HG03064 (cell line): ENCODE measurements around the gene BFSP2.

Experiments
- ATAC-seq: cut with Tn5 transposase; IDR thresholded peaks from one replicate; pipeline ENCODE4 v1.9.1; 2021; ENCODE audit warnings: low read depth; ENCODE audit not compliant: unreplicated experiment

BFSP2 gene

DNA sequence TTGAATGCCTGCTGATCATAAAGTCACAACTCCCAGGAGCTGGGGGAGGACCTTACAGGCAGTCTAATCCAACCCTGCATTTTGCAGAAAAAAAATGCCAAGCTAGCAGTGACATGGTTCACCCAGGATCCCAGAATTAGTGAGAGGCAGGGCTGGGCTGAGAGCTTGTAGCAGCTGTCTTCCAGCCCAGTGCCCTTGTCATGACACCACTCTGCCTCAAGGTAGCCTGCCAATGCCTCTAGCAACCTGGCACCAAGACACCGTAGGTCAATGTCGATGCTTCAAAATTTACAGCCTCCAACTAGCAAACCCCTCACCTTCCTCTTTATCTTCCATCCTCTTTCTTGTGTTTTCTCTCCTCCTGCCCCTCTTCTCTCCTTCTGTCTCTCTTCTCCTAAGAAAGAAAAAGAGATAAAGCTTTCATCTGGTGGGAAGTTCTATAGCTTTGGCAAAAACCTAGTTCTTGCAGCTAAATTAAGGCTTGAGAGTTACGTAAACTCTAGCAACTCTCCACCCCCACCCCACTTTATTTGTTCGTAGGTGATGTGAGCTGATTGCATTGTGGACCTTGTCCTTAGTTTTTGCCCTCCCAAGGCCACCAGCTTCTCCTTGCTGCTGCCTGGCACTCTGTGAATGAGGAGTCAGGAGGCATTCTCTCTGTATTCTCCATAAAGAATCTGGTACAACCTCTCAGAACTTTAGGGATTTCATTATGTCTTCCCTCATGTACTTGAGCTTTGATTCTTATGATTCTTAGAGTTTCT lies 18.3 kb upstream of the BFSP2 start:
- ATAC-seq = no peak

DNA sequence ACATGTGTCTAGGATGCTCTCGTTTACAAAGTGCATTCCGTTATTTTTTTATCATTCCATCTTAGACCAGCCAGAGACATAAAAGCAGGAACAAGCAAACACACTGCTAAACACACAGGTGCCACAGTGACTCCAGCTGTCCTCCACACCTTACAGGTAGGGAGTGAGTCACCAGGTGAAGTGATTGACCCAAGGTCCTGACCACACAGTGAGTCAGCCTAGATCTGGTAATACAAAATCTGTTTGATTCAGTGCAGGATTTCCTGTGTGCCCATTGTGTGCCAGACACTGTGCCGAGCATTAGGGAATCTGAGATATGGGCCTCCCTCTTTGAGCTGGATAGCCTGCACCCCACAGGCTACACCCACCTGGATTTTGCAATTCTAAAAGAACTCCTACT lies 16.7 kb upstream of the BFSP2 start:
- no peak for ATAC-seq

DNA sequence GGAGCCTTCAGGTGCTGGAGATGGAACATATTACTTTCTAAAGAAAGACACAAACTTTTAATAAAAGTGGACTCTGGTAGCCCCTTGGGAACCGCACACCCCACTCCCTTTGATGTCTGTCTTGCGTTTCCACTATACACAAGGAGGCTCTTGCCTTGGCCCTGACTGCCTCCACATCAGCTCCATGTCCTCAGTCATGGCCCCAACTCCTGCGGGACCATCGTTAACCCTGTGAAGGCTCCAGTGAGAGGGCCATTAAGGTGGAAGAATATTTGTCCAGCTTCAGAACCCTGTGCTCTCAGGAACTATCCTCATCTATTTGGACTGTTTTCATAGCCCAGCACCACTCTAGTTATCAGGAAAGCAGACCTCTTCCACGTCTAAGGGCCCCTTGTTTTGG lies 16.1 kb upstream of the BFSP2 start:
- no peak for ATAC-seq

DNA sequence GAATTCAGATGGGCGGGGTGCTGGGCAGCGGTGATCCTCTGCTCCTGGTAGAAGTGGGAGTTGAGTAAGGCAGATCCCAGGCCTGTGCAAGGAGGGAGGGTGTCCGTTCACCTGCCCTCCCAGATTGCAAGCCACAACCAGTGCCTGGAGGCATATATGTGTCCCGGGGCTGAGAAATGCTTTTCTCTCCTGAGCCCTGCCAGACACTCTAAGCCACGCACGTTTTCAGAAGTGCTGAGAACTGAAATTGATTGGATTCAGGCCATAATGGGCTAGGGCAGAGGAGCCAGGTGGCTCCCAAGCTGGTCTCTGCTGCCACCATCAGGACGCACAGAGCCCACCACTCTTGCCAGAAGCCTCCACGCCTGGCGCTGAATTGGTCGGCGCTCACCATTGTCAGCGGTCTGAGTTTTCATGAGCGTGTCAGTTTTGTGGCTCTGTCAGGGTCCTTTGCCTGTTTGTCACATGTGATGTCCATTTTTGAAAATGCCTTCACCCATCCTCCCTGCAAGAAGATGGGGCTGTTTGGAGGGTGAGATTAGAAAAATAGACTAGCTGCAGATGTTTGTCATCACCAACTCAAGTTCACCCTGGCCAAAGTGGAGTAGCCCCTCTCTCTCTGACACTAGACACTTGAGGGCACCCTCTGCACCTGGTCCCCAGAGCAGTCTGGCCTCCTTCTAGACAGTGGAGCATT lies 15.4 kb upstream of the BFSP2 start:
- no peak for ATAC-seq

DNA sequence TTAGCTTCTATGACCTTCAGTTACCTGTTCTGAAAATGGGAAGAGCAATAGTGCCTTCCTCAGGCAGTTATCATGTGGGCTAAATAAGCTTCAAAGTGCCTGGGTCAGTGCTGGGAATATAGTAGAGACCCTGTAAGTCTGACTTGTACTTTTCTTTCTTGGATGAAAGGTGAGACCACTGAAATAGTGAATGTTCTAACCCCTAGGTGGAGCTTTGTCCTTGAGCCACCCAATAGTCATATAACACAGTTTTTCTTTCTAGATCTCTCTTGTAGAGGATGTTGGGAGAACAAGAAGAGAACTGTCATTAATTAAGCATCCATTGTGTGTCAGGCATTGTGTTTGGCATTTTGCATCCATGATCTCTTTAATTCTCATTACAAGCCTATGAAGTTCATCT lies 13.0 kb upstream of the BFSP2 start:
- ATAC-seq = no peak

DNA sequence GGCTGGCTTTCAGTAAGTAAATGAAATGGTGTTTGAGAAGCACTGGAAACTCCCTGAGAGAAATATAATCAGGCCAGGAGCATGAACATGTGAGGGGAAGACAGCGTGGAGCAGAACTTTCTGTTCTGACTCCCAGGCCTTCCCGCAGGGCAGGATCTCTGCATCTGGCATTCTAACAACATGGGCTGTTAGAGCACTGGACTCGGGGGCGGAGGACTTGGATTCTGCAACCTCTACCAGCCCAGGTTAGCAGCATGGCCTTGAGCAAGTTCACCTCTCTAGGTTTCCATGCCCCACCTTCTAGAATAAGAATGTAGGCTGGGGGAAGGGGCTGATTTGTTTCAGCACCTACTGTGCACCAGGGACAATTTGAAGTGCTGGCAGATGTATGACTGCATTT lies 12.5 kb upstream of the BFSP2 start:
- ATAC-seq = no peak

DNA sequence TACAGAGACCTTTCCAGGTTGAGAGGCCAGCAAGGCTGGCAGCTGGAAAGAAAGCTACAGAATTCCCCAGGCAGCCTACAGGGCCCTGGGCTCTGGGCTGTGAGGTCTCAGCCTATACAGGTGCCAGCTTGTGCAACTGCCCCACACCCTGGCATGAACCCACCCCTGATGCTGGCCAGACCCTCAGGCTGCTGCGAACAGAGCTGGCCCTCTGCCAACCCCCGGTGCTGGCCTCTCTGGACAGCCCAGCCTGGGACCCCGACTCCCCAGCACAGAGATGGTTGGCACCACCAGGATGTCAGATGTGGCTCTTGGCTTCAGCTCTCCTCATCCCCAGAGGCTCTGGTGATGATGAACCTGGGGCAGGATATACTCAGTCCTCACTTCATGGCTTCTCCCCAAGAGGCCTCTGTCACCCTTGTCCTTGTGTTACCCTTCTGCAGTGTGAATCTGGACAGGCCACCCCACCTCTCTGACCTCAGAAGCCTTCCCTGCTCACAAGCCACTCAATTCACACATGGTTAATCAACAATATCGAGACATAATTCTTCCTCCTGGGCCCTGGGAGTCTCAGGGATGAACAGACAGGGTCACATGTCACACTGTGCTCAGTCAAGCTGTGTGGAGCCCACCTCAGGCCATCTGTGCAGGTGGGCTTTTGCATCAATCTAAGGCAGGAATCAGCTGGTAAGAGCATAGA lies 11.0 kb upstream of the BFSP2 start:
- ATAC-seq = no peak

DNA sequence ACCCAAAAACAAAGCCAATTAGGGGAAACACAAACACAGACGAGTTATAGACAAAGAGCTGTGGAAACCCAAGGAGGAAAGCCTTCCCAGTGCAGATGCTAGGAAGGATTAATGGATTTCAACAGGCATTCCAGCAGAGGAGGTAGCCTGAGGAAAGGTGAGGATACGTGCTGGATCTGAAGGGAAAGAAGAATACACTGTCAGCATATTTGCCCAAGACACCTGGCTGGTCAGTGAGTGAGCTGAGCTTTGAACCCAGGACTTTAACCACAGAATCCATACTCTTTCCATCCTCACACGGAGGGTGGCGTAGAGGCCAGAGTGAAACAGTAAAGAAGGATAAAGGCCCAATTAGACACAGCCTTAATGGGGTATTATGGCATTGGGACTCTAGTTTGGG lies 9.1 kb upstream of the BFSP2 start:
- no peak for ATAC-seq

DNA sequence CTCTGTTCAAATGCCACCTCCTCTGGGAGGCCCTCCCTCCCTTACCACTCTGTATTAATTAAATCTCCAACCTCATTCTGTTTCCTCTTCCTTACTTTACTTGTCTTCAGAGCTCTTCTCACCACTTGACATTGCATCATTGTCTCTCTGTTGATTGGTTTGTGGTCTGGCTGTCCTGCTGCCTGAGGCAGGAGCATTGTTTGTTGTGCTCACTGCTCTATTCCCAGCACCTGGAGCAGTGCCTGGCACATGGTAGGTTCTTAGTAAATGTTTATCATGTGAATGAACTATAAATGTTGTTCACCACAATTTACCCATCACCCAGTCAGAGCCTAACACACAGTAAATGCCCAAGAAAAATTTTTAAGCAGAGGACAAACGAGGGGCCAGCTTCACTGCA lies 6.7 kb upstream of the BFSP2 start:
- ATAC-seq = no peak

DNA sequence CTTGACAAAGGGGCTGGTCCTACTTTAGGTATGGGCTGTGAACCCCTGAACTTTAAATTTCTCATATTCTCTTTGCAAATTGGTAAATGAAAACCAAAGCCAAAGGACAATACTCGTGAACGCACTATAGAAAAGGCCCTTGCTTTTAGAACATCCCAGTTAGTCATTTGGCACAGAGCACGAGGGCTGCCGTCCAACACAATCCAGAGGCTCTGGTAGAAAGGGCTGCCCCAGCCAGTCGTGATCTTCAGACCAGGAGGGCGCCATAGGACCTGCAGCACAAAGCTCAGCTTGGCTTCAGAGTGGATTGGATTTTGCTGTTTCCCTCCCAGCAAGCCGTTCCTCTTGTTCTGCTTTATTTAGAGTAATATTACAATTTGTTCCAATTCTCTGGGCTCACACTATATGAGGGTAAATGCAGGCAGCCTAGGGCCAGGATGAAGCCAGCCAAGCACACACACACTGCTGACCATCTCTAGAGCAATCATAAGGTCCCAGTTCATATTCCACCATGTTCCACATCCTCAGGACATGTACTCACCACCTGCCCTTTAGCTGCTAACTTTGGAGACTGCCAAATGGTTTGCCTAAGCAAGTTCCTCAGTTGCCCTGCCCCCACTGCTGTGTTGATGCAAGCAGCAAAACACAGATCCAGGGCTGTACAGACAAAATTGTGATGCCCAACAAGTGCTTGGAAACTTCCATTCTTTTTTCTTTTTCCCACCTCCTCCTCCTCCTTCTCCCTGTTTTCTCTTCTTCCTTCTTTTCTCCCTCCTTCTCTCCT lies 6.0 kb upstream of the BFSP2 start:
- ATAC-seq = no peak

DNA sequence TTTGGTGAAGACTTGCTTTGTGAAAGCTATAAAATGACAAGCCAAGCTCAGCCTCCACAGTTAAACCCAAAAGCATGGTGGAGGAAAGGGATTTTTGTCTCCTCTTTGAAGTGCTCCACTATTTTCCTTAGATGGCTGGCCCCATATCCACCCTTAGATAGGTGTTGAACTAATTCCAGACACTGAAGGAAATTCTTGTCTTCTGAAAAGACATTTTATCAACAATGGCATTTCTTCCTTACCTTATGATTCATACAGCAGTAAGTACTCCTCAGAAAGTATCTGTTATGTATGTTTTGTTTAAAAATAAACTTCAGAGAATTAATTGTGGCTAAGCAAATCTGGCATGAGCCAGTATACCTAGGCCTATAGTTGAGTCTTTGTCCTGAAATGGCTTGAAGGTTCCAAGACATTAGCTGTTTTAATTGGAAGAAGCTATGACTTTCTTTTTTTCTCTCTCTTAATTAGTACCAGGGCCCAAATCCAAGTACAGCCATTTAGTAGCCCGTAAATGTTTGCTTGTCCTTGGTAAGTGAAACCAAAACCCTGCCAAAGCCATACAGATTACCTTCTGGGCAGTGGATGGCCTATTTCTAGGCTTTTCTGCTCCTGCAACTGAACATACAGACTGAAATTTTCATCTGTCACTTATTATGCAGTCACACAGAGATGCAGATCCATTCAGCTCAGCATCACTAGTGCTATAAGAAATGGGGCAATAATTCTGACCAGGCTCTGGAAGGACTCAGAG lies 5.1 kb upstream of the BFSP2 start:
- no peak for ATAC-seq

DNA sequence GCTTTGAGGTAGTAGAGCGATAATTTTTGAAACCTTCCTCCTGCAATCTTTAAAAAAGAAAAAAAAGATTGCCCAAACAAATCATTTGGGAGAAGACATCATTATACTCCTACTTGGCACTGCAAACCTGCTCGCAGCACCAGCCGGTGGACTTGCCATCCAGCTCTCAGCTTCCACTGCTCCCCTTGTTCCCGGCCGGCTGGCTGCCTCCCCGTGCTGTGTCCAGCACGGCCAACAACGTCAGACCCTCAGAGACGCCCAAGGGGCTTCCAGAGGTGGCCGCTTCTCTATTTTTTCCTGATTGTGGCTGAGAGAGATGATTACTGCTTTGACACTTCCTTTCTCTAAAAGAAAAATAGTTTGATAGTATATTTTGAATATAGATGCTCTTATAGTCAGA lies 3.0 kb upstream of the BFSP2 start:
- no peak for ATAC-seq

DNA sequence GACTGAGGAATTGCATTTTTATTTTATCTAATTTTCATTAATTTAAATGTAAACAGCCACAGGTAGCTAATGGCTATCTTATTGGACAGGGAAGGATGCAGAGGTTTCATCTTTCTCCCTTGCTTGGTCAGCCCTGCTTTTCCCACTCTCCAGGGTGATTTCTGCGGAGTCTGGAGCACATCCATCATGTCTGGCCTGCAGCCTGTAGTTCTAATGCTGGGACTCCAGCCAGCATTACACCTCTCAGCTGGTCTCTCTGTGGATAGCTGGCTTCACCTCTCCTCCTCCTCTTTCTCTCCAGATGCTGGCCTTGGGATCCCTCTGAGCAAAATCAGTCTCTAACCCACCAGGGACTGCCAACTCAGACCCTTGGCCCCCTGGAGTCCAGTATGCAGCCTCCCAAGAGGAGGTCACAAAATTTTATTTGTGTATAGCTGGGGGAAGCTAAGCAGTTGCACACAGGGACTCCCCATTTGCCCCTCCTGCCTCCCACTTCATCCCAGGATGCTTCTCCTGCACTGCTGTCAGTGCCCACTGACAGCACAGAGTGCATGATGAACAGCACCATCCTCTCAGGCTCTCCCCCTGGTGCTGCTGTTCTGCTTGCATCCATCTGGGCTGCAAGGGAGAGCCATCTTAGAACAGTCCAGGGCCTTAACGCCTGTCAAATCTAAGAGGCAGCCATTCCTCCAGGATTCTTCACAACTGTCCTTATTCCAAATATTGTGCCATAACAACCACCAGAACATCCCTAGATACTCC lies 1.7 kb downstream of the BFSP2 start:
- no peak for ATAC-seq

DNA sequence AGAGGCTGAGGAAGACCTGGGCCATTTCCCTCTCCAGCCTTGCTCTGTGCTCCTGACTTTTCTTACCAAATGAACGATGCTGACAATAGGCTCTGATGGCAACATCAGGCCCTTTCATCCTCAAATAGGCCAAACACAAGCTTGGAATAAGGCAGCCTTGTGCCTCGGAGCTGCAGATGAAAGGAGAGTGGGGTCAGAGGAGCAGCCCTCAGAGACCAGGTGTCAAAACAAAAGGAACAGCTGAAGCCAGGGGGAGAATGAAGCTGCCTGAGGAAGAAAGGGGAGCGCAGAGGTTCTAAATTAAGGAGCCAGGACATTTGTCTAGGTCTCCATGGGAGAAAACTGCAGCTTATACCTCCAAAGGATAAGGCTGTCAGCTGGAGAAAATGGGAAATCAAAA lies 5.1 kb downstream of the BFSP2 start:
- ATAC-seq = no peak

DNA sequence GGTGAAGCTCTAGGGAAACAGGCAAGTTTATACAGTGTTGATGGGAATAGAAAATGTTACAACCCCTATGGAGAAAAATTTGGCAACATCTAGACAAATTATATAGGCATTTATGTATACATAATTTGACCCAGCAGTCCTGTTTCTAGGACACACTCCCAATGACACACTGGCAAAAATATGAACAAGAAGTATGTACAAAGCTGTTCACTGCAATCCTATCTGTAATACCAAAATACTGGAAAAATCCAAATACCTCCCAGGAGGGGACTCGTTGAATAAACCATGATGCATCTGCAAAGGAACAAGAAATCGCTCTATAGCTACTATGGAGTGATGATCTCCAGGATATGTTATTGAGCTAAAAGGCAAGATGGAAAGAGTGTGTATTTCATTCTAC lies 8.5 kb downstream of the BFSP2 start:
- no peak for ATAC-seq

DNA sequence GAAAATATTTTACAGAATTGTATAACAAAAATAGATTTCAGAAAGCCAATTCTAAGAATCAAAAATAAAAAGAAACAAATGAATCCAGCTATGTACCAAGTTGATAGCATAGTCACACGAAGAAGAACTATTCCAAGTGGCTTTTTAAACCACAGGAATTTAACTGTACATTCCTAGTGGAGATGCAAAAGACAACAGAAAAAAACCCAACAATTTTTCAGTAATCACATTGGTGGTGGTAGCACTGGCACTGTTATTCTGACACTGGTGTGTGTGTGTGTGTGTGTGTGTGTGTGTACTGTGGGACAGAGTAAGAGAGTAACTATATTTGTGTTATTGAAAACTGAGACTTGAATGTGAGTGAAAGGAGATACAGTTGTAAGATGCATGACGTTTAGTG lies 9.1 kb downstream of the BFSP2 start:
- no peak for ATAC-seq

DNA sequence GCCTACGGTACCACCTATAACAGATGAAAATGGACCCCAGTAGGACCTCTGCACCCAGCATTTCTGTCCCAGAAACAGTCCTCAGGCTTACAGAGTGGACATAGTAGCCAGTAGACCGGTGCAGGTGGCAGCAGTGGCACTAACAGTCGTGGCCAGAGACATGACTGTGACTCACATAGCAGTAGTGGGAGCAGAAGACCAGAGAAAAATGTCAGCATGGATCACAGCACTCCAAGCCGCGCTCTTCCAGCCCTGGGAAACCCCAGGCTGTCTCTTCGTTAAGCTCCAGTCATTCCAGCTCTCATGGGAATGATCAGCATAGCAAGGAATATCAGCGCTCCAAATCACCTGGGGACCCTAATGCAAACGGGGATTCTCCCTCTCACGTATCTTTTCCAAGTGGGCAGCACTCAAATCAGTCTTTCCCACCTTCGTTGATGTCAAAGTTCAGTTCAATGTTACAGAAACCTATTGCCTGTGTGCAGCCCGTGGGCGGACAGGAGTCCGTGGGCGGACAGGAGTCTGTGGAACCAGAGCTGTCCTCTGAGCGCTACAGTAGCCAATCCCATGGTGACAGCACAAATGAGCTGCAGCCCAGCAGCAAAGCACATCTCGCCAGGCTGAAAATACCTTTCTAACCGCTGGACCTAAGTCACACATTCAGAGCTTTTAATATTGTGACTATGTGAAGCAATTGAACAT lies 10.5 kb downstream of the BFSP2 start:
- no peak for ATAC-seq

DNA sequence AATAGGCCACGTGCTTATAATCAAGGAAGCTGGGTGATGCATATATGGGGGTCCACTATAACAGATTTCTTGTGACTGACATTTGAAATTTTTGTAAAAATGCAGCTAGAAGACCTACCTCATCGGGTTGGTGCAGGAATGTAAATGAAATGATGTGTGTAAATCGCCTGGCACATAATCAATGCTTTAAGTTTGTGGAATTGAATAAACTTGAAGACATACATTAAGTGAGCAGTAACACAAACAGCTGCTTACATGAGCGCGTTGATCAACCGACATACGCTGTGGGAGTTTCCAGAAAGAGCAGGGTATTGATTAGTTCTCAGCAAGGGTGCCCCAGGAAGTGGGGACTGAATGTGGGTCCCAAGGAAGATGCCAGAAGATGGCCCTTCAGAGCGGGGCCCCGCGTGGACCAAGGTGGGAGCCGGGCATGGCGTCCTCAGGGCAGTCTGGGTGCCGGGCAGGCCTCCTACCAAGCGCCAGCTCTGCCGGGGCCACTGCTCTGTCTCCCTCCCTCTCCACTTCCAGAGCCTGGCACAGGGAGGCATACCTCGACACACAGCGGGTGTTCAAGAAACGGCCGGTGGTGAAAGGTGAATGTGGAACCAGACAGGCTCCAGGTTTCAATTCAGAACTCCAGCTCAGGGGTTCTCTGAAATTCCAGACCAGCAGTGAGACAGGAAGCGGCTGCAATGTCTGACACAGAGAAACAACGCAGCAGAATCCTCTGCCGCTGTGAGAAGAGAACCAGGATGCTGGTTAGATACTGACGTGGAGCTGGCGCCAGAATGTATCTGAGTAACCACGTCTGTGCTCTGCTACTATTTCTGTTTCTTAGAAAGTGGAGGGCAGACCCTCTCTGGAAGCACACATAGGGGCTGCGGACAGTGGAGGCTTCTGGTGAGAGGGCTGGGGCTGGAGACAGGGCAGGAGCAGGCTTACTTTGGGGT lies 12.6 kb downstream of the BFSP2 start:
- no peak for ATAC-seq
